HG03520 (cell line): Measurements from ENCODE around the gene NUDCD3.
A peak's percentile ranks its signal among the peaks of the same experiment; 100 is the strongest.
"Not testable (repeated sequence)": the region's sequence is repeated elsewhere in the genome, so short reads cannot be mapped to it uniquely, and the experiment has no call there.

Experiments
- ATAC-seq: cut with Tn5 transposase; IDR thresholded peaks from one replicate; pipeline ENCODE4 v1.9.1; 2021; ENCODE audit warnings: mild to moderate bottlenecking, moderate library complexity; ENCODE audit not compliant: unreplicated experiment

Gene NUDCD3

DNA sequence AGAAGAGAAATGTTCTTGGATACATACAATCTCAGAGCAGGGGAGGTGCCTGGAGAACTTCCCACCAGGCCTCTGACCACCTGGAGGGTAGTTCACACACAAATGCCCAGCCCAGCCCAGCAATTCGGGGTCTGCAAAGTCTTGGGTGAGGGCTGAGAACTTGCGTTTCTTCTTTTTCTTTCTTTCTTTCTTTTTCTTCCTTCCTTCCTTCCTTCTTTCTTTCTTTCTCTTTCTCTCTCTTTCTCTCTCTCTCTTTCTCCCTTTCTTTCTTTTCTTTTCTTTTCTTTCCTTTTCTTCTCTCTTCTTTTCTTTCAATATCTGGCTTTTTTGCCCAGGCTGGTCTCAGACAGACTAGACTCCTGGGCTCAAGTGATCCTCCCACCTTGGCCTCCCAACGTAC, 28.3 kb upstream of the NUDCD3 start:
- ATAC-seq = no peak

- no peak for ATAC-seq
These were observed 26.7 kb upstream of the NUDCD3 start for GRCh38 chr7:44517175-44517574.

DNA sequence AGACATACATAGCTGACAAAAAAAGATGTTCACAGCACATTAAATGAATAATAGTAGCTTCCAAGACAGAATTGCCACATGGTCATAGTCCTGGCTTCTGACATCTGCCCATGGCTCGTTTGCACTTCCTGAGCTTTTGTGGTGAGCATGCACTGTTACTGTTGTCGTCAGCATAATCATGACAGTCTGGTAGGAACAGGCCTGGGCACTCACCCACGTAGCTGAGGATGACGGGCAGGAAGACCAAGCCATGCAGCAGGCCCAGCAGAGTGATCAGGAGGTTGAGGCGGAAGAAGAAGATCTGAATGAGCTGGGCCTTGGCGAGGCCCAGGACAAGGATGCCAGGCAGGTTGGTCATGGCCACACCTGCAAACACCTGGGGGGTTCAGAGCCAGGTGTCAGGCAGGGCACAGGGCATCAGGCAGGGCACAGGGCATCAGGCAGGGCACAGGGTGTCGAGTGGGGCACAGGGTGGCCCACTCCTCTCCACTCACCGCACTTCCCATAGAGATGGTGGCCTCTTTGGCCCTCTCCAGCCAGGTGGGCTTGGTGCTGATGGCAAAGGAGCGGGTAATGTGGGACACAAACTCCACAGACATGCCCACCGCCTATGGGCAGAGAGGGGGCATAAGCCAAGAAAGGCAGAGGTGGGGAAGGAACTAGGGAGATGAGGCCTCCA, 25.3 kb upstream of the NUDCD3 start:
- no peak for ATAC-seq

DNA sequence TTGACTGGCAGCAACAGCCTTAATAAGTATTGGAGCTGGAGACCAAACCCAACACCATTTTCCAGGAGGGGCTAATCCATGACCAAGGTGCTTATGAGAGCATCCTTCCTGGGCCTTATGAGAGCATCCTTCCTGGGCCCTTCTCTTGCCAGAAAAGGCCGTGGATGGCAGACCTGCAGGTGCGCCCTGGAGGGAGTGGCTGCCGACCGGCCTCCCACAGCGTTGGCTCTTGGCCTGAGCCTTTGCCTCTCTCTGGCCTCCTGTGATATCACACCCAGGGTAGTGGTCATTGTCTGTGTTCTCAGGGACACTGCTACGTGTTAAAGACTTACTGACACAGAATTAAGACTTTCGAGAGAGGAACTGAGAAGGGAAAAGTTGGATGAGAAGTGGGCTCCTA, 22.3 kb upstream of the NUDCD3 start:
- no peak for ATAC-seq

- ATAC-seq = no peak
These were observed 21.5 kb upstream of the NUDCD3 start for GRCh38 chr7:44511863-44512468.

GRCh38 chr7:44511236-44511635, 20.8 kb upstream of the NUDCD3 start:
- no peak for ATAC-seq

GRCh38 chr7:44508328-44509030, 18.0 kb upstream of the NUDCD3 start:
- ATAC-seq = no peak

- ATAC-seq = not testable (repeated sequence)
These were observed 16.3 kb upstream of the NUDCD3 start for GRCh38 chr7:44506592-44507288.

- ATAC-seq = no peak
These were observed 15.1 kb upstream of the NUDCD3 start for GRCh38 chr7:44505595-44505994.

DNA sequence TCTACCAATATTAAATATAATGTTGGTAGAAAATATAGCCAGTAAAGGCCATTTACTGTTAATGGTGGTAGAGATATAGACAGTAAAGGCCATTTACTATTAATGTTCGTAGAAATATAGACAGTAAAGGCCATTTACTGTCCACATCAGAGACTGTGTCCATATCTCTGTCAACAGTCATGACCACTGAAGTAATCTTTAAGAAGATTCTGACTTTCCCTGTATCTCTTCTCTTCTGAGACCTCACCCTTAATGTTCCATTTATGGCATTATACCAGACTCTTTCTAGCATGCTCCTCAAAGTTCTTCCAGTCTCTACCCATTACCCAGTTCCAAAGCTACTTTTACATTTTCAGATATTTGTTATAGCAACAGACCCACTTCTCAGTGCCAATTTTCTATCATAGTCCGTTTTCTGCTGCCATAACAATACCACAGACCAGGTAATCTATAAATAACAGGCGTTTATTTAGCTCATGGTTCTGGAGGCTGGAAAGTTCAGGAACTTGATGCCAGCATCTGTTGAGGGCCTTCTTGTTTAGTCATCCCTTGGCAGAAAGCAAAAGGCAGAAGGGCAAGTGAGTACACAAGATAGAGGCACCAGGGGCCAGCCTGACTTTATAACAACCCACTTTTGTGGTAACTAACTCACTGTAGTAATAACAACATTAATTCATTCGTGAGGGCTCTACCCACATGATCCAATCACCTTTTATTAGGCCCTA, 7.9 kb upstream of the NUDCD3 start:
- no peak for ATAC-seq

GRCh38 chr7:44497155-44498027, 6.9 kb upstream of the NUDCD3 start:
- no peak for ATAC-seq

DNA sequence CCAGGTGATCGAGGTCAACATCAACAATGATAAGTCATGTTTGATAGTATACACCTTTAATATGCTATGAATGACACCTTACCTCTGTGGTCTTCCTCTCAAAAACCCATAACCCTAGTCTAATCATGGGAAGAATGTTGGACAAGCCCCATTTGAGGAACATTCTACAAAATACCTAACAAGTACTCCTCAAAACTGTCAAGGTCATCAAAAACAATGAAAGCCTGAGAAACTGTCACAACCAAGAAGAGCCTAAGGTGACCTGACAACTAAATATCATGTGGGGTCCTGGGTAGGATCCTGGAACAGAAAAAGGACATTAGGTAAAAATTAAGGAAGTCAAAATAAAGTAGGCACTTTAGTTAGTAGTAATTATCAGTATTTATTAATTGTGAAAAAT, 5.9 kb upstream of the NUDCD3 start:
- no peak for ATAC-seq

- ATAC-seq = no peak
These were observed 4.5 kb upstream of the NUDCD3 start for GRCh38 chr7:44494960-44495359.

- ATAC-seq = no peak
These were observed 771 bp upstream of the NUDCD3 start for GRCh38 chr7:44491229-44491628.

GRCh38 chr7:44489955-44490350, 505 bp downstream of the NUDCD3 start:
- peak; percentile 19 for ATAC-seq

DNA sequence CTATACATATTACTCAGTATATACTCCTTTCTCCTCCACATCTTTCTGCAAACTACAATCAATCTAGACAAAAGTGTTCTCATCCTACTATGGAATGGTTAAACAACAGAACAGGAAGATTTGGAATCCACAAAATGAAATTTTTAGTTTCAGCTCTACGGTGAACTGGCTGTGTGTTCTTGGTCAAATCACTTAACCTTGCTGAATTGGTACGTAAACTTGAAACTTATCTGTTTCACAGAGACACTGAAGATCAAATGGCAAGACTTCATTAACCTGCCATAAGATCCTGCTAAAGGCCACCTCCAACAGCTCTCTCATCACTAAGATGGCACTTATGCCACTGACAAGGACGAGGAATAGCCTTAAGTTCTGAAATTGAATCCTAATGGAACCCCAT, 1.5 kb downstream of the NUDCD3 start:
- ATAC-seq = no peak

- no peak for ATAC-seq
These were observed 3.8 kb downstream of the NUDCD3 start for GRCh38 chr7:44486693-44487092.

- ATAC-seq = no peak
These were observed 4.5 kb downstream of the NUDCD3 start for GRCh38 chr7:44486001-44486400.

DNA sequence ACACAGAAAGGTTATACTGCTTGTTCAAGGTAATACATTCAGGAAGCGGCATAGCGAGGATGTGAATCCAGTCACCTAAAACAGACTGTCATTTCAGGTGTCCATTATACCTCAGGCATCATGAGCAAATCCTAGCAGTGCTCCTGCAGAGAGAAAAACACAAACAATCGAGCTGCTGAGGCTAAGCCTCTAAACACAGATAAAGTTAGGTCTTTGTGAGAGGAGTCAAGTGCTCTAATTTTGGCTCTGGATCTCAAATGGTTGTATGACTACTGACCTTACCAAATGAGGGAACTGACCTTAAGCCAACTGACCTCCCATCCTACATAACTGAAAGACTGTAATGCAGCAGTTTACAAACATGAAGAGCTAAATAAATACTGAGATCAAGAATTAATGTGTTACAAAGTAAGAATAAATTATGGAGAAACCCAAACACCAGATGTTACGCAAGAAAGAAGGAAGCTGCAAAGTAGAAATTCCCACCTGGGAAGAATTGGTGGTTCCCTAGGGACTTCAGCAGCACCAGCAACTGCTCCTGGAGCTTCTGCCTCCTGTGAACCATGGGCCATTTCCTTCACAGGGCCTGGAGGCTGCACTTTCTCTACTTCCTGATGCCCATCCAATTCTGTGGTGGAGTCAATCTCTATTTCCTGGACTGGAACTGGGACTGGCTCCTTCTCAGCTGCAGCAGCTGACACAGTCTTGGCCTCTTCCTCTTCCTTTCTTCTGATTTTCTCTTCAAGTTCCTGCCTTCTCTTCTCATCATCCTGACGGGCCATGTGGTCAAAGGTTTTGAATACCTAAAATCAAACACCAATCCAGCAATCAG, 5.8 kb downstream of the NUDCD3 start:
- ATAC-seq = no peak
